Limb (tissue), 2 donors: Measurements from ENCODE around the gene CDK19.
A peak's percentile ranks its signal among the peaks of the same experiment; 100 is the strongest.
"Not testable (repeated sequence)": the region's sequence is repeated elsewhere in the genome, so short reads cannot be mapped to it uniquely, and the experiment has no call there.

Experiments used
- DNase-seq, 2 donors: peaks; one replicate each; pipeline ENCODE4 v3.0.0-alpha.2; 2016; ENCODE audit errors: extremely low spot score in 2 of 2

The CDK19 gene

DNA sequence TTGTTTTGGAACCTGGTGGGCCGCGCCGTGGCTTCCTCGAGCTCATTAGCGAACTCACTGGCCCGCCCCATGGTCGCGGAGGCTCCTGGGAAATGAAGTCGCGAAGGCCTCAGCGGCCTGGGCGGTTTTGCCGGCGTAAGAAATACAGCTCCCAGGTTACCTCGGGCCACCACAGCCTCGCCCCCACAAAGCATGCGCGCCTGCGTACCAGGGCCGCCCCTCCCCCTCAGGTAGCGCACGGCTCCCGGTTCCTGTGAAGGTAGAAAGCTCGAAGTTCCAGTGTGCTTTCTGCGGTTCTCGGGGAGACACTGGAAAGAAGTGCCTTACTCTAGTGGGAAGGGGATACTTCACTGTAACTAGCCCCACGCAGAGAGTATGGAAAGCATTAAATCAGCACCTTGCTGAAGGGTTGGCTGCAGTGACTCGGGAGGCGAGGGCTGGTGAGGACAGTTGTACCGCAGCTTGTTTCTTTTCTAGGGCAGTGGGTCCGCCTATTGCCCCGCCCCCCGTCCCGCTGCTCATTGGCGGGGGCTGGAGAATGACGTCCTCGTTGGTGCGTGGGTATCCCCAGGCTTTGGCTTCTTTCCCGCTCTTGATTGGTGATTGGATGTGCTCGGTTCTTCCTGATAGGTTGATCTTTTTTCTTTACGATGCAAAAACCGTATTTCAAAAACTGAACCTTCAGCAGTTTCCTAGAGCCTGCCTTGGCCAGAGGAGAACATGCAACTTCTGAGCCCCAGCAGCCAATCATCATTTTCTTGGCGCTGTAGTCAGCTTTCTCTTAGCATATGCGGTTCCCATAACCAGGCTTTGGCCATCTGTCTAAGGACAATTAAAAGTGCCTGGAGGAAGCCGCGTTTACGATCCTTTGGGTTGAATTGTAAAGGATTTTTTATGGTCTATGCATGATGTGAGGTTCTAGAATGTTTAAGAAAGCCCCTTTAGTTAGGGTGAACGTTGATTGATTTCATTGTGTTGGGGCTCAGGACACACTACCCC, at the start of gene CDK19:
Gene CDK19, minus strand, starts transcription at position 59 of the 999 bp plus-strand sequence. CDS start 333 bp downstream, outside the sequence.
- peak; percentile 97 to 98 for DNase-seq

DNA sequence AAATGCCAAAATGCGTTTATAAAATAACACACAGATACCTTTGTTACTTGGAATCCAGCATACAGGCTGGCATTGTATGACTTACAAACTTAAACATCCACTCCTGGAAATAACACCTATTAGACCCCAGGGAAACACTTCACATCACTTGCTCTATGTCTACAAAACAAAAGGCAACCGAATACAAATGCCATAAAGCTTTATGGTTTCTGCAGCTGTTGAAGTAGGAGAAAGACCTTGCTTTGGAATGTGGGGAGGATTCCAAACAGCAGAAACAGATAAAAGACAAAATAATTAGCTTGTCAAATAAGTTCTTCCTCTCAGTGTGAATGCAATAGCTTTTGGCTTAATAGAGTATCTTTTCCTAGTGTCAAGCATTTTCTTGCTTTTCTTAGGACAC, 49.6 kb upstream of the CDK19 start:
- DNase-seq, result no peak

DNA sequence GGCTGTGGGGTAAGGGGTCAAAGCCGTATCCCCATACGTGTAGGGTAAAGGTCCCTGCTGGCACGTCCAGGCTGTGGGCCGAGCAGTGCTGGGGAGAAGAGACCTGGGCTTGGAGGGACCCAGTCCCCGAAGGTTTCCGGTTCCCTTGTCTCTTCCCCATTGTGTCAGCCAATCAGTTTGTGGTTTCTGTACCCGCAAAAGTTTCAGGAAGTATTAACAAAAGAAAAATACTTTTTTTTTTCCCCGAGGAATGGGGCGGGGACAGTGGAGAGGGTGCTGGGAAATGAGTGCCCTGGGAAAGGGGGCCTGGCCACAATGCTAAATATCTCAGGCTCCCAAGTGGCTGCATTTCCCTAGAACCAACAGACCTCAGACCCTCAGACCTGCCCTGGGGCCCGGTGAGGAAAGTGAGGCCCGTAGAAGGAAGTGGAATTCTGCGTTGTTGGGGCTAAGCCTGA, 44.1 kb upstream of the CDK19 start:
- no peak for DNase-seq

DNA sequence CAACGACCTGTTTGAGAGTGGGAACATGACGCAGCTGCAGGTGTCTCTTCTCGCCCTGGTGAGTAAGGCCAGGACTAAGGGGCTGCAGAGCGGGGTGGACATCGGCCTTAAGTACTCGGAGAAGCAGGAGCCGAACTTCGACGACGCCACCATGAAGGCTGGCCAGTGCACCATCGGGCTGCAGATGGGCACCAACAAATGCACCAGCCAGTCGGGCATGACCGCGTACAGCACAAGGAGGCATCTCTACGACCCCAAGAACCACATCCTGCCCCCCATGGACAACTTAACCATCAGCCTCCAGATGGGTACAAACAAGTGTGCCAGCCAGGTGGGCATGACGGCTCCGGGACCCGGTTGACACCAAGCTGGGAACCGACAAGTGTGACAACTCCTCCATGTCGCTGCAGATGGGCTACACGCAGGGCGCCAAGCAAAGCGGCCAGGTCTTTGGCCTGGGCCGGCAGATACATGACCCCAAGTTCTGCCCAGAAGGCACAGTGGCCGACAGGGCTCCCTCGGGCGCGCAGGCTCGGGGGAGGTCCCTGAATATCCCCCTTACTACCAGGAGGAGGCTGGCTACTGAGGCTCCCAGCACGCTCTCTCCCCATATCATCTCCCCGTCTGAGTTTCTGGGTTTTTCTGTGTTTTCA, 43.4 kb upstream of the CDK19 start:
- no peak for DNase-seq

DNA sequence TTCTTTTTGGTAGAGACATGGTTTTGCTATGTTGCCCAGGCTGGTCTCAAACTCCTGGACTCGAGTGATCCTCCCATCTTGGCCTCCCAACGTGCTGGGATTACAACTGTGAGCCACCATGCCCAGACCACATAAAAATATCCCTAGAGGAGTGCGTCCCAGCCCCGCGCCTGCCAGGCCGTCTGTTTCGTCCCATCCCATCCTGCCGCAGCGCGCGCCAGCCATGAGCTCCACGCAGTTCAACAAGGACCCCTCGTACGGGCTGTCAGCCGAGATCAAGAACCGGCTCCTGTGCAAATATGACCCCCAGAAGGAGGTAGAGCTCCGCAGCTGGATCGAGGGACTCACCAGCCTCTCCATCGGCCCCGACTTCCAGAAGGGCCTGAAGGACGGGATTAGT, 42.7 kb upstream of the CDK19 start:
- no peak for DNase-seq

DNA sequence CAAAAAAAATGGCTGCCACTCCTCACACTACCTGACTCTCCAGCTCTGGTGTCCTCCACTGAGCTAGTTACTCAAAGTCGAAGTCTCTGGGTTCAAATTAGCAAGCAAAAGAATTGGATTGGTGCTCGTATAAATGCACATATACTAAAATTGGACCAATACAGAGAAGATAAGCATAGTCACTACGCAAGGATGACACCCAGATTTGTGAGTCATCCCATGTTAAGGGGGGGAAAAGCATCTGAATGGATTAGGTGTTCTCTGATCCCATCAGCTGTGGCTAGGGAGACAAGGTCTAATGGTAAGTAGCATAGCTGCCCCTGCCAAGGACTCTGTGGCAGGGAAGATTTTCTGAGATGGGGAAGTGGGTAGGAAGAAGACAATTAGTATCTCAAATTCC, 41.0 kb upstream of the CDK19 start:
- DNase-seq, result no peak

DNA sequence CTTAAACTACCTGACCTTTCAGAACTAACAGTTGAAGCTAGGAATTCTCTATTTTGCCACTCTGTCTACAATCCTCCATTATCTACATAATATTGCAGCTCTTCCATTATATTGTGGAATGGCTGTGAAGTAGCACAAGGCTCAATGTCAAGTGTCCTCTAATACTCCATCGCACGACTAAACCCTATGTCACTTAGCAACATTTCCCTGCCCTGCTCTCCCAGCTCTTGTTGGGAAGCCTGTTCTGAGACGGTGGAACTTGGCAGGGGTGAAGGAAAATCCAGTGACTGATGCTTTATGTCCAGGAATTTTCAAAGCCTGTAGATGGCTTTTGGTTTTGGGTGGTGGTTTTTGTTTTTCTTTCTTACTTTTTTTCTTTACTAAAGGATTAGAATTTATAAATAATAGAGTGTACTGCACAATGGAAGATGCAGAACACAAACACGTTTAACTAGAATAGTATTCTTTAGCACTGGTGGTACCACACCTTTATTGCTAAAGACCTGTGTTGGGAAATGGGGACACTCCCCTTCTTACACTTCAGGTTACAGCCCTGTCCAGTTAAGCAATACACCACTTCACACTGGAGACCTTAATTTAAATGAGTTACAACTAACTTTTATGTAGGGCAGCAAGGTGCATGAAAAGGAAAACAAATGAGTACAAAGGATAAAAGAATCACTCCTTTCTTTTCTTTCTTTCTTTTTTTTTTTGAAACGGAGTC, 38.6 kb upstream of the CDK19 start:
- DNase-seq, result no peak

DNA sequence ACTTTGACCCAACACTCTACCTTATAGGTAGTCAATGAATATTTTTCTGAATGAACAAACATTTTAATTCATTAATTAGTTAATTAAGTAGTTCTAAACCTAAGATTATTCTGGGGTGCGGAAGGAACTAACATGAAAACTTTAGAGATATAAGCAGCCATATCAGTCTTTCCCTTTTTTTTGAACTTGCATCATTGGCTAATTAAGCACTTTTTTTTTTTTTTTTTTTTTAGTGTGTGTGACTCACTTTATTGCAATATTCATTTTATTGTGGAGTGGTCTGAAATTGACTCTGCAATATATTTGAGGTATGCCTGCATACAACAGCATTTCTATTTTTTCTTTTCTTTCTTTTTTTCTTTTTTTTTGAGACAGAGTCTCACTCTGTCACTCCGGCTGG, 37.5 kb upstream of the CDK19 start:
- no peak for DNase-seq

DNA sequence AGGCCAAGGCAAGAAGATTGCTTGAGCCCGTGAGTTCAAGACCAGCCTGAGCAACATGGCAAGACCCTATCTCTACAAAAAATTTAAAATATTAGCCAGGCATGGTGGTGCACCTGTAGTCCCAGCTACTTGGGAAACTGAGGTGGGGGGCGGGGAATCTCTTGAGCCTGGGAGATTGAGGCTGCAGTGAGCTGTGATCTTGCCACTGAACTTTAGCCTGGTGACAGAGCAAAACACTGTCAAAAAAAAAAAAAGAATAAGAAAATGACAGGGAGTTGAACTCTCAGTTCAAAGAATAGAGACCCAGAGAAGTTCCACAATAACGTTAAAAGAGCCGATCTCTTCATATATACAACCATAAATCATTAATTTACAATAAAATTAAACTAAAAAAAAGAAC, 34.5 kb upstream of the CDK19 start:
- no peak for DNase-seq

DNA sequence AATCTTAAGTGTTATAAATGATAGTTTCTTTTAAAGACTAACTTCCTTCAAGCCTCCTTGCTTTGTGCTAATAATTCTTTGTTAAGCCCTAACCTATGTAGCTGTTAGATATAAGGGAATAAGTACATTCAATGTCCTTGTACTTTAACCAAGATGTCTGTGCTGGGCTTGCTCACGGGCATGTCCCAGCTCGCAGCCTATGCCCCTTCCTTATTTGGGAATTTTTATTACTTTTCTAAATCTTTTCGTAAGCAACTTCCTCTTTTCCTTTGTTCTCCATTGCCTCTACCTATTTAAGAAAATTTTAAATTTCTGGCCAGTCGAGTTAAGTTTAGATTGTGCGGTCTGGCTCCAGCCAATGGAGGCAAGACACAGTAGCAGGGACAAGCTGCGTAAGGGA, 26.0 kb upstream of the CDK19 start:
- DNase-seq, result no peak

DNA sequence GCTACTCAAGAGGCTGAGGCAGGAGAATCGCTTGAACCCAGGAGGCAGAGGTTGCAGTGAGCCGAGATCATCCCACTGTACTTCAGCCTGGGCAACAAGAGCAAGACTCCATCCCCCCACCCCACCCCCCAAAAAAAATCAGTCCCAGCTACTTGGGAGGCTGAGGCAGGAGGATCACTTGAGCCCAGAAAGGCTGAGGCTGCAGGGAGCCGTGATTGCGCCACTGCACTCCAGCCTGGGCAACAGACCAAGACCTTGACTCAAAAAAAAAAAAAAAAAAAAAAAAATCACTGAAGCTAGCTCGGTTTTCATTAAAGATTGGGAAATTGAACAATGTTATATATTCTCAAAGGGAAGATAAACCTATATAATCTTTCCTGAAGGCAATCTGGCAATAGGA, 20.5 kb upstream of the CDK19 start:
- not testable (repeated sequence) for DNase-seq

DNA sequence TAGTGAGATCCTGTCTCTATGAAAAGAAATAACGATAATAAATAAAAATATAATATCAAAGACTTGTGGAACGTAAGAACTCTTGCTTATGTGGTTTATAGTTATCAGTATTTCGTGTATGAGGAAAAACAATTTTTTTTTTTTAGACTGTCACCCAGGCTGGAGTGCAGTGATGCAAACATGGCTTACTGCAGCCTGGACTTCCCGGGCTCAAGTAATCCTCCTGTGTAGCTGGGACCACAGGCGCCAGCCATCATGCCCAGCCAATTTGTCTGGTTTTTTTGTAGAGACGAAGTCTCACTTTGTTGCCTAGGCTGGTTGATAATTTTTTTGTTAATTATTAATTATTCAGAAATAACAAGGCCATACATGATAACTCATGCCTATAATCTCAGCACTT, 18.6 kb upstream of the CDK19 start:
- no peak for DNase-seq

DNA sequence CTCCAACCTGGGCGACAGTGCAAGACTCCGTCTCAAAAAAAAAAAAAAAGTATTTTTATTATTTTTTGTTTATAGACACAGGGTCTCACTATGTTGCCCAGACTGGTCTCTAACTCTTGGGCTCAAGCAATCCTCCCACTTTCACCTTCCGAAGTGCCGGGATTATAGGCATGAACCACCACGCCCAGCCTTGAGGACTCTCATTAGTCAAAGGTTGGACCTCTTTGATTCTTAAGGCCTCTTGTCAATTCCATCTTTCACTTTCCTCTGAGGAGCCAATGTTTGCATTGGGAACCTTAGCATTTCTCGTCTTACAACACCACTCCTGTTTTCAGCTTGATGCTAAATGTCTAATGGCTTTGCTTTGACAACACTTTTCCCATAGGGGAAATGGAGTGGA, 16.1 kb upstream of the CDK19 start:
- no peak for DNase-seq

DNA sequence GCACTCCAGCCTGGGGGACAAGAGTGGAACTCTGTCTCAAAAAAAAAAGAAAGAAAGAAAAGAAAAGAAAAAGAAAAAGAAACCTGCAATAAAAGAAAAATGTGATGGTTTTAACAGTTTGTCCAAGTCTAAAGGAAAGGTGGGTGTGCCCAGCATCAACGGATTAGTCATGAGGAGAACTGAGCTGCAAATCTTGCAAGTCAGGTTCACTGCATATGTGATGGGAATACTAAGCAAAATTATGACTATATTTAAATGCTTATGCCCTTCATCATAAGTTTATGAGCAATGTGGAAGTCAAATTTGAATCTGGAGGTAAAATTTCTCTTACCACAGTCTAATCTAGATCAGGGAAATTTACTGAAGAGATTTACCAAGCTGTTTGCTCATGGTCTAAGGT, 13.1 kb upstream of the CDK19 start:
- DNase-seq, result no peak

DNA sequence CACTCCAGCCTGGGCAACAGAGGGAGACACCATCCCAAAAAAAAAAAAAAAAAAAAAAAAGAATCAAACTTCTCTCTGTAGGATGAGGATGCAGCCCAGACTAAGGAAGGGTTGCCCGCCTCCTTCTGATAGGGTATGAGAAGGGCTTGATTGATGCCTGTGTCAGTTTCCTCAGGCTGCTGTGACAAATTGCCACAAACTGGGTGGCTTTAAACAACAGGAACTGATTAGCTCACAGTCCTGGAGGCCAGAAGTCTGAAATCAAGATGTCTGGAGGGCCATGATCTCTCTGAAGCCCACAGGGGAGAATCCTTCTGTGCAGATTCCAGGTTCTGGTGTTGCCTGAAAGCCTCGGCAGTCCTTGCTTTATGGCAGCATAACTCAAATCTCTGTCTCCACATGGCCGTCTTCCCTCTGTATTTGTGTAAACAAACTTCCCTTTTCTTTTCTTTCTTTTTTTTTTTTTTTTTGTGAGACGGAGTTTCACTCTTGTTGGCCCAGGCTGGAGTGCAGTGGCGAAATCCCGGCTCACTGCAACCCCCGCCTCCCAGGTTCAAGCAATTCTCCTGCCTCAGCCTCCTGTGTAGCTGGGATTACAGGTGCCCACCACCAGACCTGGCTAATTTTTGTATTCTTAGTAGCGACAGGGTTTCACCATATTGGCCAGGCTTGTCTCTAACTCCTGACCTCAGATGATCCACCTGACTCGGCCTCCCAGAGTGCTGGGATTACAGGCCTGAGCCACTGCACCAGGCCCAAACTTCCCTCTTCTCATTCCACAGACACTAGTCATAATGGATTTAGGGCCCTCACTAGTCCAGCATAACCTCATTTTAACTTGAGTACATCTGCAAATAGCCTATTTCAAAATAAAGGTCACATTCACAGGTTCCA, 11.2 kb upstream of the CDK19 start:
- no peak for DNase-seq

DNA sequence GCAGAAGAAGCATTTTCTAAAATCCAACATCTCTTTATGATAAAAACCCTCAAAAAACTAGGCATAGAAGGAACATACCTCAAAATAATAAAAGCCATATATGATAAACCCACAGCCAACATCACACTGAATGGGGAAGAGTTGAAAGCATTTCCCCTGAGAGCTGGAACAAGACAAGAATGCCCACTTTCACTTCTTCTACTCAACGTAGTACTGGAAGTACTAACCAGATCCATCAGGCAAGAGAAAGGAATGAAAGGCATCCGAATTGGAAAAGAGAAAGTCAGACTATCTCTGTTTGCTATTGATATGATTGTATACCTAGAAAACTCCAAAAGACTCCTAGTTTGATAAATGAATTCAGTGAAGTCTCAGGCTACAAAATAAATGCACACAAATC, 7.9 kb upstream of the CDK19 start:
- DNase-seq, result no peak

DNA sequence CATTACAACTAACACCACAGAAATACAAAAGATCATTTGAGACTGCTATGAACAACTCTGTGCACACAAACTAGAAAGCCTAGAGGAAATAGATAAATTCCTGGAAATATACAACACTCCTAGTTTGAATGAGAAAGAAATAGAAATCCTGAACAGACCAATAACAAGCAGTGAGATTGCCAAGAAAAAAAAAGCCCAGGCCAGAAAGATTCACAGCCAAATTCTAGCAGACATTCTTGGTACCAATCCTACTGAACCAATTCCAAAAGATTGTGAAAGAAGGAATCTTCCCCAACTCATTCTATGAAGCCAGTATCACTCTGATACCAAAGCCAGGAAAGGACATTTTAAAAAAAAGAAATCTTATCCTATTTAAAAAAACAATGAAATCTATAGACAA, 7.0 kb upstream of the CDK19 start:
- DNase-seq, result no peak

DNA sequence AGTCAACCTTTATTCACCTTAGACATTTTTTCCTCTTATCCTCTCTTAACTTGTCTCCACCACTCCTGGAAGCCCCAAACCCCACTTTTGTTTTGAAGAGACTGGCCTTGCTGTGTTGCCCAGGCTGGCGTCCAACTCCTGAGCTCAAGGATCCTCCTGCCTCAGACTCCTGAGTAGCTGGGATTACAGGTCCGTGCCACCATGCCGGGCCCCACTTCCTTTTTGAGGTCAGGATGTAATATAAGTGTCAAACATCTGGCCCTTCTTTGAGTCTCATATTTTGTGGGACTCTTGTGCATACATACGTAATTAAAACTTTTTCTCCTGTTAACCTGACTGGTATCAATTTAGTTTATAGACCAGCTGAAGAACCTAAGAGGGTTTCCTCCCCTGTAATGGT, 1.4 kb upstream of the CDK19 start:
- DNase-seq, result no peak

DNA sequence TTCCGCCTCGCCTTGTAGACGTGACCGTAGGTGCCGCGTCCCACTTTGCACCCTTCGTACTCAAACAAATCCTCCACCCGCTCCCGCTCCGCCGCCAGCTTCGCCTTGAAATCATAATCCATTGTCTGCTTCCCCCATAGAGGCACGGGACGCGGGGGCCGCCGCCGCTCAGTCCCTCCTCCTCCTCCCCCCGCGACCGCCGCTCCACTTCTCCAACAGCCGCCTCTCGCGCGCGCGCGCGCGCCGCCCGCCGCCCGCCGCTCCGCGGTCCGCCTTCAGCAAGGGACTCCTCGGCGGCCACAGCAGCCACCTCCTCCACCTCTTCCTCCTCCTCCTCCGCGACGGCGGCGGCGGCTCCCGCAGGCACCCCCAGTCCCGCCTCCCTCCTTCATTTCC, 256 bp downstream of the CDK19 start:
- no peak for DNase-seq

DNA sequence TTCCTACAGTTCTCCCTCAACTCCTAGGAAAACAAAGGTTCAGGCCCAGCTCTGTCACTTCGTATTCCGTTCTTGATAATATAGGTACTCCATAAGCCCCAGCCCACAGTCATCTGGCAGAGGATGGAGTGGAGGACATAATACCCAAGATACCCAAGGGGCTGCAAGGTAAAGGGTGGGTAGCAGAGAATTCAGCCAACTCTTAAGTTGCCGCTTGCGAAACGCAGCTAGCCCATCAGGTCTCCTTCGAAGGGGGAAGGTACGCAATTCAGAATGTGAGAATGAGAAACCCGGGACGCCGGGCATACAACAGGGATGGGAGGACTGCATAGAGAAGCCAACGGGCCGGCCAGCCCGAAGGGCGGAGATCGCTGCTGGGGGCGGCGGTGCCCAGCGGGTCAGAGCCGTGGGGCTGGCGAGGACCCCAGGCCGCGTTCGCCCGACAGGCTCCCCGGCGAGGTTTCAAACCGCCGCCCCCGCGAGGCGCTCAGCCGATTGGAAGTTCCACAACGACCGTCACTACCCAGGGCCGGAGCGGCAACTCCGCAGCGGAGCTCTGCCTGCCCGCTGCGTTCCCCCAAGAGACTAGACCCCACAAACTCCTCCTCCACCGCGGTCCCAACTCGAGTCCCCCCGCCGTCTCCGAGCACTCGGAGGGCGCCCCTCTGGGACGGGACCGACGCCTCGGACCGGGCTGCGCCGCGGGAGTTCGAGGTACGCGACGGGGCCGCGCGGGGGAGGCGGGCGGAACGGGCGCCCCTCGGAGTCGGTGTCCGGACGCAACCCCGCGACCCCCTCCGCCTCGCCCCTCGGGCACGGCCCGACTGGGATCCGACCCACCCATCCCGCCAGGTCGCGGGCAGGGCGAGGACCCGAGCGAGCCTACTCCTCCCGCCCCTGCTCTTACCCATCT, 911 bp downstream of the CDK19 start:
- DNase-seq, result peak; percentile 31 to 79
